Panc1 (cell line): ENCODE results near the gene ZBTB33. TPM values are rescaled to one million over a fixed set of nuclear protein-coding genes. Genes with fewer than 3 reads are reported as not detected.

Source experiments
- ATAC-seq: fragments of 200-7000 bp; cut with Tn5 transposase; 2 replicates; pipeline ENCODE4 v1.9.1; 2020; ENCODE audit warnings: mild to moderate bottlenecking, moderate library complexity
- BruUV-seq: library from RNA; stranded (reverse); fragments of 400-500 nt; replicated peaks from 2 replicates; lab custom pipeline; 2021; lab: Mats Ljungman, UMichigan
- CTCF ChIA-PET: fragments of 300-600 bp; sonication (Branson Sonifier 250); formaldehyde crosslinking; loops from one replicate; lab custom pipeline; 2022; ENCODE audit warnings: antibody characterized with exemption; lab: Charles Lee
- POLR2A ChIA-PET: fragments of 300-600 bp; sonication (Branson Sonifier 250); formaldehyde crosslinking; loops from one replicate; lab custom pipeline; 2022; ENCODE audit warnings: antibody characterized with exemption; lab: Charles Lee
- DNase-seq: peaks from one replicate; pipeline ENCODE4 v3.0.0-alpha.2; 2010; ENCODE audit warnings: low read depth, low spot score
- H3K27ac ChIP-seq: 2 replicates; pipeline ENCODE4 v1.5.1; 2011; ENCODE audit warnings: mild to moderate bottlenecking, low read length, inconsistent platforms
- H3K27me3 ChIP-seq: fragments of 200-500 bp; sonication (Bioruptor generic); 2 replicates; pipeline ENCODE4 v1.6.0; 2014; ENCODE audit warnings: low read length, inconsistent platforms; ENCODE audit not compliant: control insufficient read depth, insufficient read depth
- H3K36me3 ChIP-seq: fragments of 200-500 bp; sonication (Bioruptor generic); 2 replicates; pipeline ENCODE4 v1.5.1; 2014; ENCODE audit warnings: inconsistent platforms, mild to moderate bottlenecking, low read length, moderate library complexity; ENCODE audit not compliant: control insufficient read depth, insufficient read depth
- H3K4me1 ChIP-seq: 2 replicates; pipeline ENCODE4 v1.5.1; 2011; ENCODE audit warnings: inconsistent platforms, mild to moderate bottlenecking, low read length, moderate library complexity; ENCODE audit not compliant: control insufficient read depth, insufficient read depth
- H3K4me3 ChIP-seq, 2 experiments: 2 replicates each; pipeline ENCODE4 v1.5.1; 2011 to 2012; ENCODE audit warnings: low read depth in 2 of 2, low read length in 2 of 2, mild to moderate bottlenecking in 2 of 2, inconsistent platforms in 1 of 2, moderate library complexity in 1 of 2
- H3K9me3 ChIP-seq: fragments of 200-500 bp; sonication (Bioruptor generic); 2 replicates; pipeline ENCODE4 v1.5.1; 2014; ENCODE audit warnings: low read depth, mild to moderate bottlenecking, inconsistent platforms, low read length, moderate library complexity; ENCODE audit not compliant: control insufficient read depth, insufficient read depth
- CTCF ChIP-seq: fragments of 450-650 bp; IDR thresholded peaks from 2 replicates; pipeline ENCODE4 v1.5.1; 2017; ENCODE audit warnings: mild to moderate bottlenecking
- POLR2AphosphoS5 ChIP-seq: IDR thresholded peaks from 2 replicates; pipeline ENCODE4 v1.6.1; 2012; ENCODE audit warnings: mild to moderate bottlenecking, low read depth, low read length, moderate library complexity
- SIN3A ChIP-seq: IDR thresholded peaks from 2 replicates; pipeline ENCODE4 v1.6.1; 2012; ENCODE audit warnings: low read depth, mild to moderate bottlenecking, low read length, moderate library complexity, borderline replicate concordance; ENCODE audit not compliant: insufficient read depth
- TCF7L2 ChIP-seq: IDR thresholded peaks from 2 replicates; pipeline ENCODE4 v1.6.1; 2011; ENCODE audit warnings: mild to moderate bottlenecking, low read depth, low read length, inconsistent platforms
- in situ Hi-C: cut with HindIII; loops from 2 replicates; pipeline ENCODE4 v1.10.0; 2016; ENCODE audit warnings: low sequenced_read_pairs, low pct_unique_long_range_greater_than_20kb
- intact Hi-C: fragments of 100-400 bp; cut with micrococcal nuclease; formaldehyde crosslinking; loops from one replicate; pipeline ENCODE4 v1.10.0; 2022; ENCODE audit not compliant: unreplicated experiment
- total RNA-seq: library from RNA; stranded (reverse); gene quantifications from one replicate; pipeline ENCODE4 v1.2.1, GENCODE V29; 2021; ENCODE audit not compliant: unreplicated experiment
- TF ChIP-seq, protein P1 (sequence below), 2 experiments: IDR thresholded peaks; 2 replicates each; pipeline ENCODE4 v1.6.1; 2011 to 2012; ENCODE audit warnings: low read depth in 2 of 2, control low read depth in 1 of 2, low read length in 1 of 2, mild to moderate bottlenecking in 1 of 2, moderate library complexity in 1 of 2; ENCODE audit not compliant: insufficient read depth in 1 of 2

The ZBTB33 gene
- total RNA-seq, 1 experiment from 2014 or later = 21.5 TPM

GRCh38 chrX:120251471-120252011, 929 bp downstream of the ZBTB33 start:
- intact Hi-C loops = loop anchor here (10.0 kb wide), 1 partner anchor 53 kb away; no protein-coding TSS in a partner anchor
- H3K27ac ChIP-seq = peak overlapping the region; percentile 94
- ChIA-PET CTCF (no interaction called here), POLR2A (interaction anchor here (0.7 kb wide), 1 partner anchor 207 kb away, joined by 13 read pairs; no protein-coding TSS in a partner anchor)
- H3K4me3 ChIP-seq = peak overlapping the region; percentile 81 to 88
- ATAC-seq (peak; percentile 8; the same call in 1 of the 2 replicates), DNase-seq (no peak)
- peaks cover 4% of the 10 kb centered on the region; the same call in 1 of the 2 replicates for H3K27me3 ChIP-seq
- in situ Hi-C loops = no loop called here
- H3K36me3 ChIP-seq = peaks cover 6% of the 10 kb centered on the region
- H3K4me1 ChIP-seq = peaks cover 17% of the 10 kb centered on the region; the same call in 1 of the 2 replicates
- no peaks in the 10 kb centered on the region for H3K9me3 ChIP-seq
- no peak for TF ChIP-seq POLR2AphosphoS5
- TF ChIP-seq CTCF = no peak
- 0 out of 2 replicates have a peak, but pooled peaks have one; percentile 21 for TF ChIP-seq SIN3A
- TF ChIP-seq, protein P1, sequence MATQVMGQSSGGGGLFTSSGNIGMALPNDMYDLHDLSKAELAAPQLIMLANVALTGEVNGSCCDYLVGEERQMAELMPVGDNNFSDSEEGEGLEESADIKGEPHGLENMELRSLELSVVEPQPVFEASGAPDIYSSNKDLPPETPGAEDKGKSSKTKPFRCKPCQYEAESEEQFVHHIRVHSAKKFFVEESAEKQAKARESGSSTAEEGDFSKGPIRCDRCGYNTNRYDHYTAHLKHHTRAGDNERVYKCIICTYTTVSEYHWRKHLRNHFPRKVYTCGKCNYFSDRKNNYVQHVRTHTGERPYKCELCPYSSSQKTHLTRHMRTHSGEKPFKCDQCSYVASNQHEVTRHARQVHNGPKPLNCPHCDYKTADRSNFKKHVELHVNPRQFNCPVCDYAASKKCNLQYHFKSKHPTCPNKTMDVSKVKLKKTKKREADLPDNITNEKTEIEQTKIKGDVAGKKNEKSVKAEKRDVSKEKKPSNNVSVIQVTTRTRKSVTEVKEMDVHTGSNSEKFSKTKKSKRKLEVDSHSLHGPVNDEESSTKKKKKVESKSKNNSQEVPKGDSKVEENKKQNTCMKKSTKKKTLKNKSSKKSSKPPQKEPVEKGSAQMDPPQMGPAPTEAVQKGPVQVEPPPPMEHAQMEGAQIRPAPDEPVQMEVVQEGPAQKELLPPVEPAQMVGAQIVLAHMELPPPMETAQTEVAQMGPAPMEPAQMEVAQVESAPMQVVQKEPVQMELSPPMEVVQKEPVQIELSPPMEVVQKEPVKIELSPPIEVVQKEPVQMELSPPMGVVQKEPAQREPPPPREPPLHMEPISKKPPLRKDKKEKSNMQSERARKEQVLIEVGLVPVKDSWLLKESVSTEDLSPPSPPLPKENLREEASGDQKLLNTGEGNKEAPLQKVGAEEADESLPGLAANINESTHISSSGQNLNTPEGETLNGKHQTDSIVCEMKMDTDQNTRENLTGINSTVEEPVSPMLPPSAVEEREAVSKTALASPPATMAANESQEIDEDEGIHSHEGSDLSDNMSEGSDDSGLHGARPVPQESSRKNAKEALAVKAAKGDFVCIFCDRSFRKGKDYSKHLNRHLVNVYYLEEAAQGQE (IDR thresholded peaks at IDR 0.05; ENCODE audit: insufficient read depth in 1 of 2, low read depth in 2 of 2, low read length in 1 of 2) = no peak
- TF ChIP-seq TCF7L2 = peak; percentile 76
- TSS peak; percentile 61 for BruUV-seq

DNA sequence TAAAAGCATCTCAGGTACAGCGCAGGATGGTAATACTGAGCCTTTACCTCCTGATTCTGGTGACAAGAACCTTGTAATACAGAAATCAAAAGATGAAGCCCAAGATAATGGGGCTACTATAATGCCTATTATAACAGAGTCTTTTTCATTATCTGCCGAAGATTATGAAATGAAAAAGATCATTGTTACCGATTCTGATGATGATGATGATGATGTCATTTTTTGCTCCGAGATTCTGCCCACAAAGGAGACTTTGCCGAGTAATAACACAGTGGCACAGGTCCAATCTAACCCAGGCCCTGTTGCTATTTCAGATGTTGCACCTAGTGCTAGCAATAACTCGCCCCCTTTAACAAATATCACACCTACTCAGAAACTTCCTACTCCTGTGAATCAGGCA, 3.2 kb downstream of the ZBTB33 start:
- peaks cover 6% of the 10 kb centered on the region for H3K36me3 ChIP-seq
- ATAC-seq (no peak), DNase-seq (no peak)
- TF ChIP-seq SIN3A (no peak), POLR2AphosphoS5 (no peak), TCF7L2 (no peak), CTCF (no peak)
- TF ChIP-seq, protein P1 (IDR thresholded peaks at IDR 0.05; ENCODE audit: insufficient read depth in 1 of 2, low read depth in 2 of 2, low read length in 1 of 2) = no peak
- no peak overlapping the region for H3K27ac ChIP-seq
- H3K27me3 ChIP-seq = no peaks in the 10 kb centered on the region
- H3K9me3 ChIP-seq = no peaks in the 10 kb centered on the region
- CTCF ChIA-PET = no interaction called here
- no peak overlapping the region for H3K4me3 ChIP-seq
- intact Hi-C loops = loop anchor here (10.0 kb wide), 1 partner anchor 51 kb away; no protein-coding TSS in a partner anchor
- in situ Hi-C loops = no loop called here
- H3K4me1 ChIP-seq = peaks cover 15% of the 10 kb centered on the region; the same call in 1 of the 2 replicates
- BruUV-seq = no TSS peak
- POLR2A ChIA-PET = no interaction called here
